Fibroblast of mammary gland (primary cell): ENCODE data around the gene AQP12B.
A peak's percentile ranks its signal among the peaks of the same experiment; 100 is the strongest.

Experiments used
- DNase-seq: peaks from one replicate; pipeline ENCODE4 v3.0.0-alpha.2; 2010; ENCODE audit warnings: low read depth
- H3K4me3 ChIP-seq: 2 replicates; pipeline ENCODE4 v1.5.1; 2011; ENCODE audit warnings: low read depth, mild to moderate bottlenecking, low read length, moderate library complexity; ENCODE audit not compliant: control insufficient read depth
- CTCF ChIP-seq: conservative IDR thresholded peaks from 2 replicates; pipeline ENCODE4 v1.5.1; 2011; ENCODE audit warnings: low read depth, low read length, inconsistent platforms; ENCODE audit not compliant: control insufficient read depth, insufficient read depth

AQP12B gene

GRCh38 chr2:240640939-240641338 is 41.7 kb downstream of the AQP12B start:
- peak; percentile 45 for TF ChIP-seq CTCF
- peak; percentile 30 for DNase-seq
- no peak overlapping the region for H3K4me3 ChIP-seq

DNA sequence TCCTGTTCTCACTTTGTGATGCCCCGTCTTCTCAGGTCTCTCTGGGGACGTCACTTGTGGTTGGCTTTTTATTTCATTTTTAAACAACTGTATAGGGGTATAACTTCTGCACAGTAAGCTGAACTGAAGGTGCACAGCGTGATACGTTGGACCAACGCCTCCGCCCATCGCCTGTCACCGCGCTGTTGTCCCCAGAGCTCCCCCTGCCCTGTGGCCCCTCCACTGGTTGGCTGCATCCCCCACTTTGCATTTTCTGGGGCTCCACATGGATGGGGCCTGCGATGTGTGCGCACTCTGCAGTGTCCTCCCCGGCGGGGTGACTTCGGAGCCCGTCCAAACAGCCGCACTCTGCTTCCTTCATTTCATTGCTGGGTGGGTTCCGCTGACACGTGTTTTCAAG is 43.1 kb downstream of the AQP12B start:
- no peak for TF ChIP-seq CTCF
- H3K4me3 ChIP-seq: no peak overlapping the region
- no peak for DNase-seq

DNA sequence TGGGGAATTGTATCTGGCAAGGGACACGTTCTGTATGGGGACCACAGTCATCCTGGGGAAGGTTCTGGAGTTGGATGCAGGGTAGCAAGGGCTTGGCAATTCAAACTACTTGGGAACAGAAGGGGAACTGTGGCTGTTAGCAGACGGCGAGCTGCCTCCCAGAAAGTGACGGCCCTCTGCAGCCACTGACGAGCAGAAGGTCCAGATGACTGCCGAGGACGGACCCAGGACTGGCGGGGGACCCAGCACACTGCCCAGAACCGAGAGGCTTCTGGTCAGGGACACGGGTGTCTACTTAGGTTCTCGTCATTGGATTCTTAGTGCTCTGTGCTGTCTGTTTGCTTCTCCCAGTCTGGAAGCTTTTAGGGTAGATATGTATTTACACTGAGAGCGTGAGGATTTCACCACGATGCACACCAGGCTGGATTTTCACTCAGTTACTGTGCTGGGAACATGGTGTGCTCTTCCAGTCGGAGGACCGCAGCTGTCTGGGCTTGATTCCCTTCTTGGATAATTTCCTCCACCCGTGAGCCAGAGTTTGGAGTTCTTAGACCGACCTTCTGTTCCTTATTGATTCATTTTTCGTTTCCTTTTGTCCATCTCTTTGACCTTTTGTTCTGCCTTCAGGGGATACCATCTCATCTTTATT is 44.0 kb downstream of the AQP12B start:
- TF ChIP-seq CTCF: no peak
- no peak overlapping the region for H3K4me3 ChIP-seq
- DNase-seq: peak; percentile 12

DNA sequence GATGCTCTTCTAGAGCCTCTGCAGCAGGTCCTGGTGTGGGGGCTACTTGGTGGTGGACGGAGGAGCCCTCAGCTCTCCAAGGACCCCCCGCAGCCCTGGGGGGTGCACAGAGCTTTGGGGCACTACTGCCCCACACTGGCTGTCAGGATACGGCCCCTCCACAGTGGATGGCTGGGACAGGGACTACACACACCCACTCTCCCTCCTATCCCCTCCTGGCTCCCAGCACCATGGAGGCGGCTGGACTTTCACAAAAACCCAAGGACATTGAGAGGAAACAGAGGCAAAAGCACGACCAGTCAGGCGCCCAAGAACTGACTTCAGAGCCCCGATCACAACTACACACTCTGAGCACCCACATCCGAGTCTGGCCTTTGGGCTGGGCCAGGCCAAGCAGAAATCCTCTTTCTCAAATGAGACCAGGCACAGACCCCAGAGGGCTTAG is 44.8 kb downstream of the AQP12B start:
- TF ChIP-seq CTCF: no peak
- no peak overlapping the region for H3K4me3 ChIP-seq
- no peak for DNase-seq

GRCh38 chr2:240637116-240637900 is 45.4 kb downstream of the AQP12B start:
- H3K4me3 ChIP-seq: no peak overlapping the region
- TF ChIP-seq CTCF: no peak
- DNase-seq: no peak

- no peak overlapping the region for H3K4me3 ChIP-seq
- DNase-seq: no peak
- TF ChIP-seq CTCF: no peak
Observed at GRCh38 chr2:240636563-240637115, 46.0 kb downstream of the AQP12B start.
